Stimulated activated naive B cell treated with anti-CD40 and anti-IgM and Interleukin-4, amounts not matched to agents 10 μg/mL and 1 μg/mL and 100 μg/mL, for 72 hours (primary cell): ENCODE measurements around the gene TMEM51.
"Not testable (repeated sequence)": the region's sequence is repeated elsewhere in the genome, so short reads cannot be mapped to it uniquely, and the experiment has no call there.

Experiments used
- ATAC-seq, 2 donors: fragments of 150-1000 bp; cut with Tn5 transposase; replicated peaks; 2 replicates each; pipeline ENCODE4 v1.10.0; 2021; ENCODE audit warnings: moderate library complexity in 1 of 2
- DNase-seq: peaks from one replicate; pipeline ENCODE4 v3.0.0; 2021
- H3K27ac Mint-ChIP-seq: one replicate; pipeline ENCODE4 v1.8.0; 2022; ENCODE audit warnings: mild to moderate bottlenecking, mixed read lengths
- H3K27me3 Mint-ChIP-seq, 2 donors: one replicate each; pipeline ENCODE4 v1.8.0; 2022; ENCODE audit warnings: mixed read lengths in 2 of 2
- H3K36me3 Mint-ChIP-seq, 2 donors: one replicate each; pipeline ENCODE4 v1.8.0; 2022; ENCODE audit warnings: mixed read lengths in 2 of 2, mild to moderate bottlenecking in 1 of 2
- H3K4me1 Mint-ChIP-seq, 2 donors: one replicate each; pipeline ENCODE4 v1.8.0; 2022; ENCODE audit warnings: mixed read lengths in 2 of 2, mild to moderate bottlenecking in 1 of 2
- H3K4me3 Mint-ChIP-seq, 2 donors: one replicate each; pipeline ENCODE4 v1.8.0; 2022; ENCODE audit warnings: mild to moderate bottlenecking in 2 of 2, mixed read lengths in 2 of 2, moderate library complexity in 1 of 2
- H3K9me3 Mint-ChIP-seq, 2 donors: one replicate each; pipeline ENCODE4 v1.8.0; 2022; ENCODE audit warnings: mixed read lengths in 2 of 2, mild to moderate bottlenecking in 1 of 2

The TMEM51 gene

GRCh38 chr1:15172405-15173259 is 19.1 kb downstream of the TMEM51 start:
- Mint-ChIP-seq H3K27me3 (peaks cover 22 to 35% of the 10 kb centered on the region in 2 donors), H3K36me3 (no peaks in the 10 kb centered on the region), H3K27ac (no peak overlapping the region), H3K4me3 (no peak overlapping the region), H3K9me3 (peaks cover 0 to 6% of the 10 kb centered on the region in 2 donors), H3K4me1 (peaks cover 0 to 8% of the 10 kb centered on the region in 2 donors)
- no peak for ATAC-seq
- DNase-seq: no peak

DNA sequence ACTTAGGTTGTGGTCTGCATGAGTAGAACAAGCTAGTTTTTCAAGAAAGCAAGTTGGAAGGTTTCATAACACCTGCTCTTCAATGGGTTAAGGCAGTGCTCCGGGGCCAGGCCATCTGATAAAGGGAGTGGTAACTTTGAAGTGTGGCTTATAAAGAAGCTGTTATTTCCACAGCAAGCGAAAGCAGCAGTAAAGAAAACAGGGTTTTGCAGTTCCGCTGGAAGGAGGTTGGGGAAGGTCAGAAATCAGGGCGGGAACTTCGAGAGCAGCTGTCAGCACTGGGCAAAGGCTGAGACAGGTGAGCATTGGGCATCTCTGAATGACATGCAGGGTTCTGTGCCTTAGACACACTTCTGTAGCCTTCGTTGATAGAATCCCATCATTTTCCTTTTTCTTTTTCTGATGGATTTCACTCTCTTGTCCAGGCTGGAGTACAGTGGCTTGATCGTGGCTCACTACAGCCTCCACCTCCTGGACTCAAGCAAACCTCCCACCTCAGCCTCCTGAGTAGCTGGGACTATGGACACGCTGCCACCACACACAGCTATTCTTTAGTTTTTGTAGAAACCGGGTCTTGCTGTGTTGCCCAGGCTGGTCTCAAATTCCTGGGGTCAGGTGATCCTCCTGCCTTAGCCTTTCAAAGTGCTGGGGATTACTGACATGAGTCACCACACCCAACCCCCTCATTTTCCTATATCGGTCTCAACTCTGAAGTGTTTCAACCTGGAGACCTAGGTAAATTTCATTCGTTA is 20.5 kb downstream of the TMEM51 start:
- Mint-ChIP-seq H3K4me3 (no peak overlapping the region), H3K36me3 (no peaks in the 10 kb centered on the region), H3K27me3 (peaks cover 27 to 44% of the 10 kb centered on the region in 2 donors), H3K27ac (no peak overlapping the region), H3K9me3 (peaks cover 0 to 6% of the 10 kb centered on the region in 2 donors), H3K4me1 (peaks cover 0 to 8% of the 10 kb centered on the region in 2 donors)
- DNase-seq: no peak
- no peak for ATAC-seq

- no peak overlapping the region for H3K4me3 Mint-ChIP-seq
- H3K36me3 Mint-ChIP-seq: no peaks in the 10 kb centered on the region
- H3K4me1 Mint-ChIP-seq: peaks cover 0 to 8% of the 10 kb centered on the region in 2 donors
- no peak for DNase-seq
- peaks cover 0 to 6% of the 10 kb centered on the region in 2 donors for H3K9me3 Mint-ChIP-seq
- no peak overlapping the region for H3K27ac Mint-ChIP-seq
- no peak for ATAC-seq
- H3K27me3 Mint-ChIP-seq: peaks cover 27 to 44% of the 10 kb centered on the region in 2 donors
These were observed 21.1 kb downstream of the TMEM51 start for GRCh38 chr1:15174615-15174983.

- ATAC-seq, H3K4me1 Mint-ChIP-seq, H3K4me3 Mint-ChIP-seq, DNase-seq, H3K36me3 Mint-ChIP-seq, H3K9me3 Mint-ChIP-seq, H3K27ac Mint-ChIP-seq: not testable (repeated sequence)
- H3K27me3 Mint-ChIP-seq: peaks cover 27 to 44% of the 10 kb centered on the region in 2 donors
These were observed 22.0 kb downstream of the TMEM51 start for GRCh38 chr1:15175324-15176094.

- peaks cover 0 to 6% of the 10 kb centered on the region in 2 donors for H3K9me3 Mint-ChIP-seq
- DNase-seq: no peak
- H3K4me1 Mint-ChIP-seq: peaks cover 0 to 8% of the 10 kb centered on the region in 2 donors
- H3K27ac Mint-ChIP-seq: no peak overlapping the region
- ATAC-seq: no peak
- no peak overlapping the region for H3K4me3 Mint-ChIP-seq
- no peaks in the 10 kb centered on the region for H3K36me3 Mint-ChIP-seq
- peaks cover 27 to 44% of the 10 kb centered on the region in 2 donors for H3K27me3 Mint-ChIP-seq
These were observed 22.6 kb downstream of the TMEM51 start for GRCh38 chr1:15176120-15176519.

- no peak for ATAC-seq
- no peak for DNase-seq
- H3K4me1 Mint-ChIP-seq: peaks cover 0 to 6% of the 10 kb centered on the region in 2 donors
- H3K9me3 Mint-ChIP-seq: peaks cover 0 to 6% of the 10 kb centered on the region in 2 donors
- no peak overlapping the region for H3K4me3 Mint-ChIP-seq
- H3K27me3 Mint-ChIP-seq: peaks cover 27 to 40% of the 10 kb centered on the region in 2 donors
- H3K36me3 Mint-ChIP-seq: no peaks in the 10 kb centered on the region
- no peak overlapping the region for H3K27ac Mint-ChIP-seq
These were observed 23.5 kb downstream of the TMEM51 start for GRCh38 chr1:15176898-15177665.

DNA sequence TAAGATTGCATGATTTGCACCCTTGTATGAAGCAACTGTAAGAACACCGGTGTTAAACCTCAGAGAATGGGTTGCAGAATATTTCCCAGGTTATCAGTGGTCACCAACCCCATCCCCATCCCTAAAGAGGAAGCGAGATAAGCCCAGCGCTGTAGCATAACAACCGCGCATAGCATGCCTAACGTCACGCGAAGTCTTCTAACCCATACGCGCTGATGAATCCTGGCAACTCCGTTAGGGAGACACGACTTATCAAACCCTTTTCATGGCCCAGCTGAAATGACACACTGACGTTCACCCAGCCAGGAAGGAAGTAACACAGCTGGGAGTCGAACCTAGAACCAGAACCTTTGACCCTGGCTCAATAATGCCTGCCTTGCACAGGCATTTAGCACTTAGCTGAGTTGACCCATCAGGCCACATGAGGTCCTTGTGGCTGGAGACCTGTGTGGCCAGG is 24.2 kb downstream of the TMEM51 start:
- H3K4me3 Mint-ChIP-seq: no peak overlapping the region
- no peak overlapping the region for H3K27ac Mint-ChIP-seq
- peaks cover 27 to 38% of the 10 kb centered on the region in 2 donors for H3K27me3 Mint-ChIP-seq
- ATAC-seq (peak in 1 of 2 donors; percentile 31), DNase-seq (no peak)
- H3K9me3 Mint-ChIP-seq: peaks cover 0 to 6% of the 10 kb centered on the region in 2 donors
- H3K36me3 Mint-ChIP-seq: no peaks in the 10 kb centered on the region
- H3K4me1 Mint-ChIP-seq: no peaks in the 10 kb centered on the region

- H3K9me3 Mint-ChIP-seq: peaks cover 0 to 6% of the 10 kb centered on the region in 2 donors
- no peak overlapping the region for H3K4me3 Mint-ChIP-seq
- no peak for ATAC-seq
- H3K36me3 Mint-ChIP-seq: no peaks in the 10 kb centered on the region
- H3K4me1 Mint-ChIP-seq: no peaks in the 10 kb centered on the region
- peaks cover 27 to 38% of the 10 kb centered on the region in 2 donors for H3K27me3 Mint-ChIP-seq
- DNase-seq: no peak
- no peak overlapping the region for H3K27ac Mint-ChIP-seq
These were observed 25.3 kb downstream of the TMEM51 start for GRCh38 chr1:15178571-15179484.

- no peak for DNase-seq
- no peaks in the 10 kb centered on the region for H3K4me1 Mint-ChIP-seq
- no peak overlapping the region for H3K4me3 Mint-ChIP-seq
- no peaks in the 10 kb centered on the region for H3K36me3 Mint-ChIP-seq
- no peak for ATAC-seq
- peaks cover 0 to 6% of the 10 kb centered on the region in 2 donors for H3K9me3 Mint-ChIP-seq
- H3K27ac Mint-ChIP-seq: no peak overlapping the region
- H3K27me3 Mint-ChIP-seq: peaks cover 27 to 43% of the 10 kb centered on the region in 2 donors
These were observed 25.9 kb downstream of the TMEM51 start for GRCh38 chr1:15179485-15179883.

- no peak for ATAC-seq
- H3K27ac Mint-ChIP-seq: no peak overlapping the region
- H3K4me3 Mint-ChIP-seq: no peak overlapping the region
- H3K36me3 Mint-ChIP-seq: no peaks in the 10 kb centered on the region
- no peaks in the 10 kb centered on the region for H3K4me1 Mint-ChIP-seq
- no peak for DNase-seq
- H3K27me3 Mint-ChIP-seq: peaks cover 27 to 43% of the 10 kb centered on the region in 2 donors
- H3K9me3 Mint-ChIP-seq: peaks cover 0 to 6% of the 10 kb centered on the region in 2 donors
These were observed 26.6 kb downstream of the TMEM51 start for GRCh38 chr1:15180189-15180588.

DNA sequence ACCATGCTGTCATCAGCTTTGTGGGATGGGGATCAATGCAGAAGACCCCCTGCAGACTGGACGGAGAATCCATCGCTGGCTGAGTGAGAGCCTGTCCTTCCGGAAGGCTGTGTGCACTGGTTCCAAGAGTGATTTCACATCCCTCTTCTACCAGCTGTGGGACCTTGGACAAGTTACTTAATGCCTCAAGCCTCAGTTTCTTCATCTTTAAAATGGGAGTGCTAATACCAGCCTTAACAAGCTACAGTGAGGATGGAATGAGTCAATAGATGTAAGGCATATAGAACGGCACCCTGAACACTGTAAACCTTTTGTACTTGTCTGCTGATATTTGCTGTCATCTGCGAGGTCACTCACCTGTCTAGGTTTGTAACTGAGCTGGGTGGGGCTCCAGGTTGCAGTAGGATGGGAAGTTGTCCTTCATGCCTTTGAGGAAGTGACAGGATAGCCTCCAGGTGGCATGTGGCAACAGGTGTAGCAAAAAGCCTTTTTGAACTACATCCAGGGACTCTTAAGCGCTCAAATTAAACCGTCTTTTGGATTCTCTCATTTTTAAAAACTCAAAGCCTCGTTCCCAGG is 27.5 kb downstream of the TMEM51 start:
- Mint-ChIP-seq H3K4me1 (no peaks in the 10 kb centered on the region), H3K27ac (no peak overlapping the region), H3K9me3 (peaks cover 0 to 4% of the 10 kb centered on the region in 2 donors), H3K36me3 (no peaks in the 10 kb centered on the region), H3K27me3 (peaks cover 22 to 35% of the 10 kb centered on the region in 2 donors), H3K4me3 (no peak overlapping the region)
- DNase-seq (no peak), ATAC-seq (no peak)

DNA sequence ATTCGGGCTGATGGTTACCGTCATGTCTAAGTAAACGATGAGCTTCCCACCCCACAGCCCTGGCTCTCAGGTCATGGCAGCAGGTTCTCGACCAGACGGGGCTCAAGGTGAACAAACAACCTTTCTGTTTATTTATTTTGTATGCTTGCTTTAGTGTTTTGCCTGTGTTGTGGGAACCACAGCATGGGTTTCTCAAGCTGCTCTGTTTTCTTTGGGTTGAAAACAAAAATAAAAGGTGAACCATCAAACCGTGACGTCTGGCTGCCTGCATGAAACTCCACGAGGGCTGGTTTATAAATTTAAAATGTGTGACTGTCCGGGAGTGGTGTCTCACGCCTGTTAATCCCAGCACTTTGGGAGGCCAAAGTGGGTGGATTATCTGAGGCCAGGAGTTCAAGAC is 28.0 kb downstream of the TMEM51 start:
- Mint-ChIP-seq H3K9me3 (peaks cover 0 to 1% of the 10 kb centered on the region in 2 donors), H3K36me3 (no peaks in the 10 kb centered on the region), H3K27me3 (peaks cover 22 to 30% of the 10 kb centered on the region in 2 donors), H3K4me1 (no peaks in the 10 kb centered on the region), H3K27ac (no peak overlapping the region), H3K4me3 (no peak overlapping the region)
- ATAC-seq: no peak
- DNase-seq: no peak
